KMS-11 (cell line): ENCODE measurements around the gene KIF6.

ENCODE experiments used
- H2AFZ ChIP-seq: fragments of 200-600 bp; sonication (generic); 2 replicates; pipeline ENCODE4 v1.6.1; 2016; ENCODE audit warnings: antibody characterized with exemption, mixed run types, low read depth
- H3K27ac ChIP-seq: fragments of 200-600 bp; sonication (generic); 2 replicates; pipeline ENCODE4 v1.6.1; 2016; ENCODE audit warnings: mild to moderate bottlenecking, mixed run types
- H3K27me3 ChIP-seq: fragments of 200-600 bp; sonication (generic); 2 replicates; pipeline ENCODE4 v1.6.1; 2017; ENCODE audit warnings: mild to moderate bottlenecking, low read depth, mixed run types, moderate library complexity; ENCODE audit not compliant: insufficient read depth
- H3K36me3 ChIP-seq: fragments of 200-600 bp; sonication (generic); 2 replicates; pipeline ENCODE4 v1.6.1; 2017; ENCODE audit warnings: mild to moderate bottlenecking, mixed run types; ENCODE audit not compliant: insufficient read depth
- H3K4me1 ChIP-seq: fragments of 200-600 bp; sonication (generic); 2 replicates; pipeline ENCODE4 v1.6.1; 2016; ENCODE audit warnings: mild to moderate bottlenecking, low read depth, mixed run types; ENCODE audit not compliant: poor library complexity, severe bottlenecking
- H3K4me2 ChIP-seq: fragments of 200-600 bp; sonication (generic); 2 replicates; pipeline ENCODE4 v1.7.0; 2016; ENCODE audit warnings: mild to moderate bottlenecking, mixed run types
- H3K4me3 ChIP-seq: fragments of 200-600 bp; sonication (generic); IDR thresholded peaks from 2 replicates; pipeline ENCODE4 v1.6.1; 2017; ENCODE audit warnings: low read depth, low read length, mixed read lengths; ENCODE audit not compliant: insufficient read depth
- H3K79me2 ChIP-seq: fragments of 200-600 bp; sonication (generic); 2 replicates; pipeline ENCODE4 v1.6.1; 2016; ENCODE audit warnings: low read depth, mixed run types; ENCODE audit not compliant: insufficient read depth
- H3K9ac ChIP-seq: fragments of 200-600 bp; sonication (generic); 2 replicates; pipeline ENCODE4 v1.6.1; 2016; ENCODE audit warnings: mild to moderate bottlenecking, mixed run types
- H4K20me1 ChIP-seq: fragments of 200-600 bp; sonication (generic); 2 replicates; pipeline ENCODE4 v1.6.1; 2016; ENCODE audit warnings: mild to moderate bottlenecking, mixed run types; ENCODE audit not compliant: insufficient read depth
- CTCF ChIP-seq: fragments of 200-600 bp; sonication (generic); conservative IDR thresholded peaks from 2 replicates; pipeline ENCODE4 v1.6.1; 2017; ENCODE audit warnings: low read depth, mild to moderate bottlenecking, antibody characterized with exemption, low read length, moderate library complexity, mixed read lengths

The KIF6 gene

GRCh38 chr6:39313526-39314272 lies 411.5 kb downstream of the KIF6 start:
- H2AFZ ChIP-seq: no peak overlapping the region
- no peak overlapping the region for H3K9ac ChIP-seq
- no peak overlapping the region for H3K4me3 ChIP-seq
- H3K79me2 ChIP-seq: no peaks in the 10 kb centered on the region
- H4K20me1 ChIP-seq: no peaks in the 10 kb centered on the region
- H3K36me3 ChIP-seq: no peaks in the 10 kb centered on the region
- H3K4me1 ChIP-seq: no peaks in the 10 kb centered on the region
- no peak for TF ChIP-seq CTCF
- no peak overlapping the region for H3K27ac ChIP-seq
- H3K4me2 ChIP-seq: no peak overlapping the region
- H3K27me3 ChIP-seq: no peaks in the 10 kb centered on the region

DNA sequence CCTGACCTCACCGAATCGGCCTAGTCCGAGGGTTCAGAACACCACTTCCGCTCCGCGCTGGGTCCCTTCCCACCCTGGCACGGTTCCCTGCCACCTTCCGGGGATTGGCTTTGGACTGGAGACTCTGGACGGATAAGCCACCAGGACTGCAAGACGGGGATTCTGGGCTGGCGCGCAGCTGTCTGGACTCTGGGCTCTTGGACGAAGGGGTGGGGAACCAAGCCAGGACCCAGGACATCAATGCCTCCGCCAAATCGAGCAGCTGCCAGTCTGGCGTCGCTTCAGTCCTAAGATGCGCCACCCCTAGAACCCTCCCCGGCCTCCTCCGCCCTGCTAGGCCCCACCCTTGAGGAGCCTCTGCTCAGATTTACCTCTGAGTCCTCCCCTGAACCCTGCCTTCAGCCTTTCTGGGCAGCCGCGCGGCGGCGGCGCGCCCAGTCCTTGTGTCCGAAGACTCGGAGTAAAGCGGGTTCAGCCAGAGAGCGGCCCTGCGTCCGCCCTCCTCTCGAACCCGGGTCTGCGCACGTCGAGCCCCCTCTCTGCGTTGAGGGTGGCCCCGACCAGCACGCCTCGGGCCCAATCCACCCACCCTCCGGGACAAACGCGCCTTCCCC lies 412.2 kb downstream of the KIF6 start:
- H4K20me1 ChIP-seq: no peaks in the 10 kb centered on the region
- TF ChIP-seq CTCF: no peak
- no peaks in the 10 kb centered on the region for H3K4me1 ChIP-seq
- no peaks in the 10 kb centered on the region for H3K79me2 ChIP-seq
- no peak overlapping the region for H2AFZ ChIP-seq
- no peak overlapping the region for H3K27ac ChIP-seq
- no peaks in the 10 kb centered on the region for H3K36me3 ChIP-seq
- no peak overlapping the region for H3K9ac ChIP-seq
- H3K4me3 ChIP-seq: no peak overlapping the region
- H3K4me2 ChIP-seq: no peak overlapping the region
- H3K27me3 ChIP-seq: no peaks in the 10 kb centered on the region

DNA sequence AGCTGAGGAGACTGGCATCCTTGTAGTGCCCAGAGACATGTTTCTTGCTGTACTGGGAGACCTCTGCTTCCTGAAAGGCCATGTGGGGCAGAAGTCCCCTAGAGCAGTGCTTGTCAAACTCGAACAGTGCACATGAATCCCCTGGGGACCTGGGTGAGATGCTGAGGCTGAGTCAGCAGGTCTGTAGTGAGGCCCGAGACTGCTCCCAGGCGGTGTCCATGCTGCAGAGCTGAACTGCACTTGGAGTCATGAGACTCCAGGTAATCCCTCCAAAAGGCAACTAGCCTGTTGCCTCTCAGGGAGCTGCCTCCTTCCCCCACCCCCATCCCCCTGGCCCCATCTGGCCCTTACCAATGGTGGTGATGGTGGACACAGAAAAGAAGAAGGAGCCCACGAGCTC lies 414.7 kb downstream of the KIF6 start:
- H3K79me2 ChIP-seq: no peaks in the 10 kb centered on the region
- H3K4me2 ChIP-seq: no peak overlapping the region
- no peaks in the 10 kb centered on the region for H3K4me1 ChIP-seq
- H3K36me3 ChIP-seq: no peaks in the 10 kb centered on the region
- no peak for TF ChIP-seq CTCF
- no peaks in the 10 kb centered on the region for H3K27me3 ChIP-seq
- no peak overlapping the region for H3K27ac ChIP-seq
- no peak overlapping the region for H3K9ac ChIP-seq
- no peaks in the 10 kb centered on the region for H4K20me1 ChIP-seq
- no peak overlapping the region; the same call in 1 of the 2 replicates for H2AFZ ChIP-seq
- H3K4me3 ChIP-seq: no peak overlapping the region

DNA sequence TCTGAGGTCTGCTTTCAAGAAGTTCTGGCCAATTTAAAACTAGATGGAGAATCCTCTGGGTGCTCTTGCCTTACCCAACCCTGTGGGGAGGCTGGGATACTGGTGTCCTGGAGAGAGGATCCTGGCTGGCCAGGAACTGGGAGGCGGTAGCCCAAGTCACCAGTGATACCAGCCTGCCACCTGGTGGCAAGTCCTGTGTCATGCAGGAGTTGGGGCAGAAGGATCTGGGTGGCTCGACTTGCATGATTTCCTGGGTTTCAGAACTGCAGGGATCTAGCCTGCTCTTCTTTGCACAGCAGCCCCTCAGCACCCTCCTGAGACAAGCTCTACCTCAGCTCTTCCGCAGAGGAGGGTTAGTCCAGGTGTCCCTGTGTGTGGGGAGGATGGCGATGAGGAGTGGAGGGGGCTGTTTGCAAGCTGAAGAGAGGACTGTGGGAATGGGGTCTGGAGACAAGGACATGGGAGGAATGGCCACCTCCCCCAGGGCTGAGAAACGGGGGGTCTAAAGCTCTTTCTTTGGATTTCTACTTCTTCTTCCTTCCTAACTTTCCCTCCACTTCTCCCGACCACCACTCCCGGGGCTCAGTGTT lies 415.2 kb downstream of the KIF6 start:
- Histone ChIP-seq H3K4me1 (no peaks in the 10 kb centered on the region), H2AFZ (peak overlapping the region; percentile 57), H4K20me1 (no peaks in the 10 kb centered on the region), H3K79me2 (no peaks in the 10 kb centered on the region), H3K4me2 (no peak overlapping the region), H3K27ac (no peak overlapping the region), H3K36me3 (no peaks in the 10 kb centered on the region), H3K4me3 (no peak overlapping the region), H3K9ac (no peak overlapping the region), H3K27me3 (no peaks in the 10 kb centered on the region)
- TF ChIP-seq CTCF: peak; percentile 92
